Calu3 (cell line): ENCODE data around the gene SPTB. TPM values are rescaled to one million over a fixed set of nuclear protein-coding genes. Genes with fewer than 3 reads are reported as not detected.
A peak's percentile ranks its signal among the peaks of the same experiment; 100 is the strongest.

ENCODE experiments used
- BruUV-seq: library from RNA; stranded (reverse); fragments of 400-500 nt; replicated peaks from 2 replicates; lab custom pipeline; 2021; lab: Mats Ljungman, UMichigan
- CTCF ChIA-PET: fragments of 300-600 bp; sonication (Branson Sonifier 250); formaldehyde crosslinking; loops from one replicate; lab custom pipeline; 2022; ENCODE audit warnings: antibody characterized with exemption; lab: Charles Lee
- DNase-seq: peaks from one replicate; pipeline ENCODE4 v3.0.0; 2022
- H3K27ac Mint-ChIP-seq: one replicate; pipeline ENCODE4 v1.8.0; 2022; ENCODE audit warnings: mixed read lengths; ENCODE audit not compliant: unreplicated experiment
- H3K27me3 Mint-ChIP-seq: one replicate; pipeline ENCODE4 v1.8.0; 2022; ENCODE audit warnings: mixed read lengths; ENCODE audit not compliant: unreplicated experiment
- H3K36me3 Mint-ChIP-seq: one replicate; pipeline ENCODE4 v1.8.0; 2022; ENCODE audit warnings: mild to moderate bottlenecking, moderate library complexity, mixed read lengths; ENCODE audit not compliant: insufficient read depth, unreplicated experiment
- H3K4me1 Mint-ChIP-seq: one replicate; pipeline ENCODE4 v1.8.0; 2022; ENCODE audit warnings: mild to moderate bottlenecking, low read depth, mixed read lengths; ENCODE audit not compliant: unreplicated experiment
- H3K4me3 Mint-ChIP-seq: one replicate; pipeline ENCODE4 v1.8.0; 2022; ENCODE audit warnings: mild to moderate bottlenecking, low read depth, moderate library complexity, mixed read lengths; ENCODE audit not compliant: unreplicated experiment
- H3K9me3 Mint-ChIP-seq: one replicate; pipeline ENCODE4 v1.8.0; 2022; ENCODE audit warnings: low read depth, mixed read lengths; ENCODE audit not compliant: unreplicated experiment
- intact Hi-C: fragments of 100-400 bp; cut with micrococcal nuclease; formaldehyde crosslinking; loops from one replicate; pipeline ENCODE4 v1.10.0; 2022; ENCODE audit not compliant: unreplicated experiment
- total RNA-seq: library from RNA; stranded (reverse); gene quantifications from 2 replicates; pipeline ENCODE4 v1.2.3, GENCODE V29; 2022
- TF ChIP-seq, protein P1 (sequence below): fragments of 200-600 bp; IDR thresholded peaks from one replicate; pipeline ENCODE4 v1.8.0; 2022; ENCODE audit warnings: antibody characterized with exemption; ENCODE audit not compliant: unreplicated experiment

SPTB gene
- total RNA-seq, 1 experiment from 2014 or later = not detected

DNA sequence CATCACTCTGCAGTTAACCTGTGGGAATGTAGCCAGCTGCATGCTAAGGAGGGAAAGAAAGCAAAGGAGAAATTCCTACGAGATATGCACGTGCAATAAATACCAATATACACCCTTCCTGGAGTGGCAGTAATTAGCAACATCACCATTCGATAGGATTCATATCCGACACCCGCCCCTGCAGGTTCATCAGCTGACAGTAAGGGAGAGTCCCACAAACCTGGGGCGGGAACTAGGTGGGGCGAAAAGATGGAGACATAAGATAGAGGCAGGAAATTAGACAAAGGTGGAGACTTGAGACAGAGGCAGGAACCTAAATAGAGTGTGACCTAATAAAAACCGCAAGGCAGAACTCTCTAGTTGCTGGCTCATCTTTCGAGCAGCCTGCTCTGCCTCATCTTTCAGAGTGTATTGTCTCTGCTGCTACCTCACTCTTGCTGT lies 123.9 kb downstream of the SPTB start:
- Mint-ChIP-seq H3K36me3 (peaks cover 24% of the 10 kb centered on the region), H3K4me3 (no peak overlapping the region), H3K4me1 (peaks cover 52% of the 10 kb centered on the region), H3K27ac (peak overlapping the region; percentile 21), H3K9me3 (no peaks in the 10 kb centered on the region), H3K27me3 (peaks cover 35% of the 10 kb centered on the region)
- intact Hi-C loops = no loop called here
- CTCF ChIA-PET = interaction anchor here (0.7 kb wide), 1 partner anchor 81 kb away, joined by 3 read pairs; no protein-coding TSS in a partner anchor
- no peak for DNase-seq
- TF ChIP-seq, protein P1, sequence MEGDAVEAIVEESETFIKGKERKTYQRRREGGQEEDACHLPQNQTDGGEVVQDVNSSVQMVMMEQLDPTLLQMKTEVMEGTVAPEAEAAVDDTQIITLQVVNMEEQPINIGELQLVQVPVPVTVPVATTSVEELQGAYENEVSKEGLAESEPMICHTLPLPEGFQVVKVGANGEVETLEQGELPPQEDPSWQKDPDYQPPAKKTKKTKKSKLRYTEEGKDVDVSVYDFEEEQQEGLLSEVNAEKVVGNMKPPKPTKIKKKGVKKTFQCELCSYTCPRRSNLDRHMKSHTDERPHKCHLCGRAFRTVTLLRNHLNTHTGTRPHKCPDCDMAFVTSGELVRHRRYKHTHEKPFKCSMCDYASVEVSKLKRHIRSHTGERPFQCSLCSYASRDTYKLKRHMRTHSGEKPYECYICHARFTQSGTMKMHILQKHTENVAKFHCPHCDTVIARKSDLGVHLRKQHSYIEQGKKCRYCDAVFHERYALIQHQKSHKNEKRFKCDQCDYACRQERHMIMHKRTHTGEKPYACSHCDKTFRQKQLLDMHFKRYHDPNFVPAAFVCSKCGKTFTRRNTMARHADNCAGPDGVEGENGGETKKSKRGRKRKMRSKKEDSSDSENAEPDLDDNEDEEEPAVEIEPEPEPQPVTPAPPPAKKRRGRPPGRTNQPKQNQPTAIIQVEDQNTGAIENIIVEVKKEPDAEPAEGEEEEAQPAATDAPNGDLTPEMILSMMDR = no peak
- no TSS peak for BruUV-seq

DNA sequence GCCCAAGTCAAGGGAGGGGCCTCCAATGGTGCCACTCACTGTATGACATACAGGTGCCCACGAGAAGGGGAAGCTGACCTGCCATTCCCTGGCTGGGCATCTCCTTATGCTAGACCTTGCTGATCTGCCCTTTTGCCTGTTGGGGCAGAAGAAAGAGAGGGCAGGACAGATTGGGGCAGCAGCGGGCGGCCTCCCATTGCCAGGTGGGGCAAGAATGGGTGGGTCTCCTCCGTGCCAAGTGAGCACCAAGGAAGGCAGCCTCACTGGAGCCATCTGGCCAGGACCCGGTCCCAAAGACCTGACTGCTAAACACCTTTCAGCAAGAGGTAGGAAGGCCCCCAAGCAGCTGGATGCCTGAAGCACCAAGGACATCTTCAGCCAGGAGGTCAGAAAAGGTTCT lies 125.0 kb downstream of the SPTB start:
- Mint-ChIP-seq H3K4me3 (no peak overlapping the region), H3K27ac (peak overlapping the region; percentile 21), H3K9me3 (no peaks in the 10 kb centered on the region), H3K27me3 (peaks cover 24% of the 10 kb centered on the region), H3K4me1 (peaks cover 41% of the 10 kb centered on the region), H3K36me3 (peaks cover 22% of the 10 kb centered on the region)
- BruUV-seq = no TSS peak
- no peak for DNase-seq
- intact Hi-C loops = no loop called here
- CTCF ChIA-PET = no interaction called here
- TF ChIP-seq, protein P1 = no peak

GRCh38 chr14:64753999-64754398 lies 125.7 kb downstream of the SPTB start:
- intact Hi-C loops = no loop called here
- Mint-ChIP-seq H3K36me3 (peaks cover 18% of the 10 kb centered on the region), H3K4me3 (no peak overlapping the region), H3K4me1 (peaks cover 34% of the 10 kb centered on the region), H3K9me3 (no peaks in the 10 kb centered on the region), H3K27ac (no peak overlapping the region), H3K27me3 (peaks cover 18% of the 10 kb centered on the region)
- no peak for DNase-seq
- TF ChIP-seq, protein P1 = no peak
- CTCF ChIA-PET = no interaction called here
- BruUV-seq = no TSS peak

DNA sequence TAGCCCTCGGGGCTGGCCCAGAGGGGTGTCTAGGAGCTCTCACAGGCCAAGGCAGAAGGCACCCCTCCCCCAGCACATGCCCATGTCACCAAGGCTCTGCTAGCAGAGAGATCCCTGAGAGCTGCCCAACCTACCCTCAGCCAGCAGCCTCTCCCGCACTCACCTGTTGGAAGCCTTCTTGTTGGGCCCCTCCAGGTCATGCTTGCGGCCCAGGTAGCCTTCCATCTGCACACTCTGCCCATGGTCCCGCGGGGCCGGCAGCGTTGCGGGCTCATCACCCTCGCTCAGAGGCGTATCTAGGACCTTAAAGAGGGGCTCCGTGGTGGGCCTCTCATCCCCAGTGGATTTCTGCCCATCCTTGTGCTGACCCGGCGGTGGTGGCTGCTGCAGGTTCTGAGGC lies 126.3 kb downstream of the SPTB start:
- Mint-ChIP-seq H3K27me3 (peaks cover 18% of the 10 kb centered on the region), H3K36me3 (peaks cover 13% of the 10 kb centered on the region), H3K27ac (no peak overlapping the region), H3K4me1 (peaks cover 28% of the 10 kb centered on the region), H3K4me3 (no peak overlapping the region), H3K9me3 (no peaks in the 10 kb centered on the region)
- CTCF ChIA-PET = no interaction called here
- TF ChIP-seq, protein P1 = no peak
- TSS peak; percentile 18 for BruUV-seq
- intact Hi-C loops = no loop called here
- DNase-seq = no peak
